GM12864 (cell line): ENCODE results near the gene ZSCAN12.

ENCODE experiments used
- DNase-seq: peaks from one replicate; pipeline ENCODE4 v3.0.0-alpha.2; 2011; ENCODE audit warnings: low read depth
- H3K4me3 ChIP-seq: 2 replicates; pipeline ENCODE4 v1.5.1; 2011; ENCODE audit warnings: mild to moderate bottlenecking, low read depth, low read length, control low read depth
- TF ChIP-seq, protein P1 (sequence below): IDR thresholded peaks from 2 replicates; pipeline ENCODE4 v1.5.1; 2011; ENCODE audit warnings: low read depth, mild to moderate bottlenecking, moderate library complexity, low read length, control low read depth, inconsistent platforms; ENCODE audit errors: missing control alignments

Gene ZSCAN12

DNA sequence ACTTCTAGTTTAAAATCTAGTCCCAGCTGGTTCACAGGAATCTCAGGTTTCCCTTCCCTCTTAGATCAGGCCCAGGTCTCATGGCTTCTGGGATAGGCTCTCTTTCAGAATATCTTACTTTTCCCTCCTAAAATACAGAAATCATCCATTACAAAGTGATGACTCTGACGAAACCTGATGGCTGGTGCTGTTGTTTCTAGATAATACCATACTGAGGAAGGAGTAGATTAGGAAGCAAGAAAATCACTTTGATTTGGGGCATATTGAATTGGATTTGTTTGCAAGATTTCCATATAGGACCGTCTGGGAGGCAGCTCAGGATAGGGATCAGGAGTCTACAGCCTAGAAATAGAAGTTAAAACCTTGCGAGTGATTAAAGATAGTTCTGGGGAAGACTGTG is 46.2 kb downstream of the ZSCAN12 start:
- TF ChIP-seq, protein P1, sequence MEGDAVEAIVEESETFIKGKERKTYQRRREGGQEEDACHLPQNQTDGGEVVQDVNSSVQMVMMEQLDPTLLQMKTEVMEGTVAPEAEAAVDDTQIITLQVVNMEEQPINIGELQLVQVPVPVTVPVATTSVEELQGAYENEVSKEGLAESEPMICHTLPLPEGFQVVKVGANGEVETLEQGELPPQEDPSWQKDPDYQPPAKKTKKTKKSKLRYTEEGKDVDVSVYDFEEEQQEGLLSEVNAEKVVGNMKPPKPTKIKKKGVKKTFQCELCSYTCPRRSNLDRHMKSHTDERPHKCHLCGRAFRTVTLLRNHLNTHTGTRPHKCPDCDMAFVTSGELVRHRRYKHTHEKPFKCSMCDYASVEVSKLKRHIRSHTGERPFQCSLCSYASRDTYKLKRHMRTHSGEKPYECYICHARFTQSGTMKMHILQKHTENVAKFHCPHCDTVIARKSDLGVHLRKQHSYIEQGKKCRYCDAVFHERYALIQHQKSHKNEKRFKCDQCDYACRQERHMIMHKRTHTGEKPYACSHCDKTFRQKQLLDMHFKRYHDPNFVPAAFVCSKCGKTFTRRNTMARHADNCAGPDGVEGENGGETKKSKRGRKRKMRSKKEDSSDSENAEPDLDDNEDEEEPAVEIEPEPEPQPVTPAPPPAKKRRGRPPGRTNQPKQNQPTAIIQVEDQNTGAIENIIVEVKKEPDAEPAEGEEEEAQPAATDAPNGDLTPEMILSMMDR, result no peak
- DNase-seq, result no peak
- no peak overlapping the region for H3K4me3 ChIP-seq

DNA sequence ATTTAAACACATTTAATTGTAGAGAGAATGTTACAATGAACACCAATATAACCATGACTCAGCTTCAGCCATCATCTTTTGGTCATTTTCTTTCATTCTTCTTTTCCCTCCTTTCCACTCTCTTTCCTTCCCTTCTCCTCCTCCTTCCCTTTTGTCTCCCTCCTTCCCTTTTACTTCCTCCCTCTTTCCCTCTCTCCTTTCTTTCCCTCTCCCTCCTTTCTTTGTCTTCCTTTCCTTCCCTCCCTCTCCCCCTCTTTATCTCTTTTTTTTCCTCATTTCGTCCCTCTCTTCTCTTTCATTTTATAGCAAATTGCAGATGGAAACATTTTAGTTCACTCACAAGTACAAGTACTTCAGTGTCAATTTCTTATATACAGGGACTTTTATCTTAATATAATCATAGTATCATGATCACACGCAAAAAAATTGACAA is 48.0 kb downstream of the ZSCAN12 start:
- DNase-seq, result no peak
- TF ChIP-seq, protein P1, result no peak
- H3K4me3 ChIP-seq, result no peak overlapping the region

DNA sequence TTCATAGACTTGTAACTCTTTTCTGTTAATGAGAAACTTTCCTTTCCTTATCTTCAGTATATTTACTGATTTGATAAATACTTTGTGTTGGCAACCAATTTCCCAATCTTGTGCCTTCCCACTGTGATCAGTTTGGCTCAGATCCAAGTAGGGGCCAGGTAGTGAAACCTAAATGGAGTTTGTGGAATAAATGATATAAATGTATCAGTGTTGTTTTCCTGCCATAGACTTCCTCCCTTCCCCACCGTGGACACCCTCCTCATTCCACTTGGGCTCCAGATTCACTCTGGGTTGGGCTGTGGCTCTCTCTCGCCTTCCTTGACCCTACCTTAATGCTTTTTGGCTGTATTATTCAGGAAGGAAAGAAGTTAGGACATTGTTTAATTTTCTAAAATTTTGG is 48.5 kb downstream of the ZSCAN12 start:
- TF ChIP-seq, protein P1, result no peak
- no peak for DNase-seq
- H3K4me3 ChIP-seq, result no peak overlapping the region

DNA sequence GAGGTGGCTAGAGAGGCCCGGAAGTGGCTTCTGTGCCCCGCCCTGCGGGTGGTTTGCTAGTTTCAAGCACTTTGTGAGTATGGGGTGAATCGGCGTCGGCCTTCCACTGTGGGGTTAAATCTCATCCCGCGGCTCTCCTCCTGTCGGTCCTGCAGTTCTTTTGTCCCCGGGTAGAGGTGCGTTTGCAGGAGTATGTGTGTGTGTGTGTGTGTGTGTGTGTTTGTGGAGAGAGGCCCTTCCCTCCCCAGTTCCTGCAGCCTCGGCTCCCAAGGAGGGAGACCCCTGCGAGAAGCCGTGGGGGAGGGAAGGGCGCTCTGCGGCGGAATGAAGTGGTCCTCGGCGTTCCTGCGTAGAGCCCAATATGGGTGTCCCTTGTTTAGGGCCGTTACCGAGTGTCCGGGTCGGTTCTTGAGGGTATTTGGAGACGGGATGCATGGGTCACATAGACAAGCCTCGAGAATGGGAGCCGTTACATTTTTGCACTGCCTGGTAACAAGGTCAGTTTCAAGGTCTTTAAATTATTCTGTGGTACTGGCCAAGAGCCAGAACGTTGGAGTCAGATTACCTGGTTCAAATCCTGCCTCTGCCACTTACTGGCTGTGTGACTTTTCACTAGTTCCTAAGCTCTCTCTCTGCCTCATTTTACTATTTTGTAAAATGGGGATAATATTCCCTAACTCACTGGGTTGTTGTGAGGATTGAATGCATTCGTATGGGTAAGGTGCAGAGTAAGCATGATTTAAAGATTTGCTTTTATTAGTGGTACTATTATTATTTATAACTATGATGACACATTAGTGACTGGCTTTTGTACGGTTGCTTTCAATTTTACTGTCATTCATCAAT is 49.4 kb downstream of the ZSCAN12 start, which contains the start of gene ZKSCAN3:
Gene ZKSCAN3, plus strand, starts transcription at position 56 of the 846 bp plus-strand sequence. CDS start 9,640 bp downstream, outside the sequence.
- DNase-seq, result peak; percentile 64
- TF ChIP-seq, protein P1, result no peak

DNA sequence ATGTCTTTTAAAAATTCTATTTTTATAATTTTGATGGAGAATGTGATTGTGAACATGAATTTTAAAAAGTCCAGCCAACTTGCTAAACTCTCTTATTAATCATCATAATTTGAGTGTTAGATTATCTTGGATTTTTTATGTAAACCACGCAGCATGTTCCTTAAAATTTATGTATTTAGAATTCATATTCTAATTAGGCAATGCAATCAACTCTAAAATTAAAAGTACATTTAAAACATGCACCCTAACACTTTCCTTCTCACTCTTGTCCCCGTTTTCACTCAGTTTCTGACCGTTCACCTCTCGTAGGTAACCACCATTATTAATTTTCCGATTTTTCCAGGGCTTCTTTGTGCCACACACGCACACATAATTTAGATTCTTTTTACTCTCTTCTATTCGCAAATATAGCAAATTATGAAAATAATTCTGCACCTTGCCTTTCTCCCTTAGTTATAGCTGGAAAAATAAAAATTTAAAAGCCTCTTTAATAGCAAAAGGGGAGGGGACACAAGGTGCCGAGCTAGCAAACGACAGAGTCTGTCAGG is 50.1 kb downstream of the ZSCAN12 start:
- TF ChIP-seq, protein P1, result no peak
- DNase-seq, result no peak
- peak overlapping the region; percentile 74 for H3K4me3 ChIP-seq

More for the DNA sequence above, 49.4 kb downstream of the ZSCAN12 start, which contains the start of gene ZKSCAN3:
- peak within 1 kb of the TSS; percentile 74 for H3K4me3 ChIP-seq

DNA sequence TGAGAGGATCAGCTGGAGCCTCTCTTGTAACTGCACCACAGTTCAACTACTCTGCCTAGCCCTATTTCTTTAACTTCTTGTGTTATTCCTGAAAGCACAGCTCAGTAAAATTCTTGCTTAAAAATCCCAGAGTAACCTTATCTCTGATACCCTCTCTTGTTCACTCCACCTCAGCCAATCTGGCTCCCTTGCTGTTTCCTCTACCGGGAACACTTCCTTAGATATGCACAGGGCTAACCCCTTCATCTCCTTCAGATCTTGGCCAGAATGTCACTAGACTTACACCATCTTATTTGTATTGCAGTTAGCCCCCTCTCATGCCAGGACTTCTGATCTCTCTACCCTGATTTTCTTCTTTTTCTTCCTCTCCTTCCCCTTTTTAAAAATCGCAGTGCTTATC is 52.4 kb downstream of the ZSCAN12 start:
- no peak overlapping the region for H3K4me3 ChIP-seq
- TF ChIP-seq, protein P1, result no peak
- DNase-seq, result no peak

DNA sequence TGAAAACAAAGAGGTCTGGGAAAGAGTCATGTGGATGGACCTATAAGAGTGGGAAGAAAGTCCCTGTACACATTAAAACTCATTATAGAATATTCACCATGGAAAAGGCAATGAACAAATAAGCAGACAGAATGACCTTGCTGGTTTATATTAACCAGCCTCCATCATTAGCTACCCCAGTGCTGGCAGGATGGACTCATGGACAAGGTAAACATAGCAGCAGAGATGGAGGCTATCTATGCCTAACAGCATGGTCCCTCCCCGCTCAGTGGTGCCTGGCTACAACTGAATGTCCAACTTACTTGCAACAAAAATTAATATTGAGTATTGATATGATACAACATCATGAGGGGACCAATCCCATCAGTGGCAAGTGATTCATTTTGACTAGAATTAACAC is 54.3 kb downstream of the ZSCAN12 start:
- TF ChIP-seq, protein P1, result no peak

More for the DNA sequence above, 54.3 kb downstream of the ZSCAN12 start:
- no peak for DNase-seq
- H3K4me3 ChIP-seq, result no peak overlapping the region
